Mucosa of rectum (tissue), 2 donors: ENCODE results near the gene DLGAP1.
"Not testable (repeated sequence)": the region's sequence is repeated elsewhere in the genome, so short reads cannot be mapped to it uniquely, and the experiment has no call there.

Source experiments
- H3K27ac ChIP-seq, 2 donors: one replicate each; pipeline ENCODE4 v1.7.0; 2013; ENCODE audit warnings: inconsistent platforms in 2 of 2, low read depth in 2 of 2, low read length in 2 of 2
- H3K27me3 ChIP-seq, 2 donors: one replicate each; pipeline ENCODE4 v1.7.0; 2013; ENCODE audit warnings: low read length in 2 of 2; ENCODE audit not compliant: control insufficient read depth in 2 of 2, insufficient read depth in 2 of 2
- H3K36me3 ChIP-seq, 2 donors: one replicate each; pipeline ENCODE4 v1.7.0; 2013; ENCODE audit warnings: low read length in 2 of 2; ENCODE audit not compliant: control insufficient read depth in 2 of 2, insufficient read depth in 2 of 2
- H3K4me1 ChIP-seq, 2 donors: one replicate each; pipeline ENCODE4 v1.7.0; 2013; ENCODE audit warnings: low read length in 2 of 2, mild to moderate bottlenecking in 1 of 2; ENCODE audit not compliant: control insufficient read depth in 2 of 2, insufficient read depth in 2 of 2
- H3K4me3 ChIP-seq, 2 donors: one replicate each; pipeline ENCODE4 v1.7.0; 2013; ENCODE audit warnings: low read length in 2 of 2
- H3K9ac ChIP-seq, 2 donors: one replicate each; pipeline ENCODE4 v1.7.0; 2013; ENCODE audit warnings: low read length in 2 of 2, low read depth in 1 of 2, mild to moderate bottlenecking in 1 of 2
- H3K9me3 ChIP-seq, 2 donors: one replicate each; pipeline ENCODE4 v1.7.0; 2013; ENCODE audit warnings: low read length in 2 of 2; ENCODE audit not compliant: control insufficient read depth in 2 of 2
- donor health status: healthy.
- donor health status: Normal muscosa, but diverticular disease.

Gene DLGAP1

GRCh38 chr18:3655254-3656050 is 799.7 kb downstream of the DLGAP1 start:
- no peaks in the 10 kb centered on the region for H3K27me3 ChIP-seq
- H3K9me3 ChIP-seq = no peaks in the 10 kb centered on the region
- H3K4me3 ChIP-seq = no peak overlapping the region
- no peak overlapping the region for H3K9ac ChIP-seq
- peaks cover 8 to 12% of the 10 kb centered on the region in 2 donors for H3K4me1 ChIP-seq
- peak overlapping the region in 1 of 2 donors; percentile 39 for H3K27ac ChIP-seq
- H3K36me3 ChIP-seq = no peaks in the 10 kb centered on the region

DNA sequence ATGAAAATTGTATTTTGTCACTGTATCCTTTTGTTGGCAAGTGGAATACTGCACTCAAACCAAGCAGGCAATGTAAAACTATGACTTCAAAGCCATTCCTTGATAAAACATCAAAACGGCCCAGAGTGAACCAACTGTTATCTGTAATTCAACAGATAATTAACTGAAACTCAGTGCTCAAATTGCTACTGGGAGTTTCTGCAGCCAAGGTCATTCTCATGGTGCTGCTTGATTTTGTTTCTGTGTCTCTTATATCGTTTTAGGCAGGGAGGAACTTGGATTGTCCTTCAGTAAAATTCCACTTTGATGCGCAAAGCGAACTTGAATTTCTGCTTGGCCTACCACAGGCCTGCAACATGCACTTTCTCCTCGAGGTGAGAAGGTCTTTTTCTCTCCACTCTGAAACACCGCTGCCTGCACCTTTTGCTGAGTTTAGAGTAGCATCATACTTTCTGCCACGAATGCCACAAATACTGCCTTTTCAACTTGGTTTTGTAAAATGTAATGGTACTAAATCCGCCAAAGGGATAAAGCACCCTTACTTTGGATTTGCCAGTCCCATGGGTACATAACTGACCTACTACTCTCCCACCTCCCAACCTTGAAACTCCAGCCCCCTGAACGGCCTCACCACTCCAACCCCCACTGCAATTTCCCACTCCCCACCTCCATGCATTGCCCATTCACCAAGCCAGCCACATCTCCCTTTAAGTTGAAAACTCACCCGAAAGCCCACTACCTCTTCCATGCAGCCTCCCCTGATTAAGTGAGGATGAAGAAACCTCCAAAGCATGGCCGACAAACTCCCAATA is 800.5 kb downstream of the DLGAP1 start:
- Histone ChIP-seq H3K36me3 (no peaks in the 10 kb centered on the region), H3K27ac (no peak overlapping the region), H3K4me1 (peaks cover 8 to 12% of the 10 kb centered on the region in 2 donors), H3K9me3 (no peaks in the 10 kb centered on the region), H3K27me3 (no peaks in the 10 kb centered on the region), H3K9ac (no peak overlapping the region), H3K4me3 (no peak overlapping the region)

GRCh38 chr18:3653851-3654441 is 801.2 kb downstream of the DLGAP1 start:
- H3K4me1 ChIP-seq = peaks cover 8 to 12% of the 10 kb centered on the region in 2 donors
- no peaks in the 10 kb centered on the region for H3K9me3 ChIP-seq
- H3K4me3 ChIP-seq = no peak overlapping the region
- H3K27ac ChIP-seq = no peak overlapping the region
- no peak overlapping the region for H3K9ac ChIP-seq
- no peaks in the 10 kb centered on the region for H3K27me3 ChIP-seq
- no peaks in the 10 kb centered on the region for H3K36me3 ChIP-seq

DNA sequence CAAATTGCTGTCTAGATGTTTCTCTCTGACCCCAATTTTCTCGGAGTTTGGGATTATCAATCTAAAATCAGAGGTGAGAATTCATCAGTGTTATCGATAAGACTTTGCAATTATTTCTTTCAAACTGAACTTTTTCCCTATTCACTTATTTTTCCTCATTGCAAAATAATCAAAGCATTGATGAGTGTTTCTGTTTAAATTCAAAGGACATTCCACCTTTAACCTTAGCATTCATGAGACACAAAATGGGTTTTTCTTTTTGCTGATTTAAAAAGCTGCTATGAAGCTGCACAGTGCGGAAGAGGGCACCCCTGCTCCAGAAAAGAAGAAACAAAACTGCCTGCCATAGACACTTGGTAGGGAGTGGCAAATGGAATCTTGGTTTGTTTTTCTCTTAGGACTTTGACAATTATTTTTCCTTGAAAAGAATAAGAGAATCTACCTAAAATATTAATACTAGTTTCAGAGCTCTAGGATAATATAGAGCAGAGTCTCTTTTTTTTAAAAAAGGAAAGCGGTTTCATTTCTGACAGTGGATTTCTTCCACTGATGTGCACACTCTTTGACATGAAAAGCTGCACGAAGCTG is 801.8 kb downstream of the DLGAP1 start:
- peaks cover 8 to 12% of the 10 kb centered on the region in 2 donors for H3K4me1 ChIP-seq
- peak overlapping the region in 1 of 2 donors; percentile 64 for H3K27ac ChIP-seq

DNA sequence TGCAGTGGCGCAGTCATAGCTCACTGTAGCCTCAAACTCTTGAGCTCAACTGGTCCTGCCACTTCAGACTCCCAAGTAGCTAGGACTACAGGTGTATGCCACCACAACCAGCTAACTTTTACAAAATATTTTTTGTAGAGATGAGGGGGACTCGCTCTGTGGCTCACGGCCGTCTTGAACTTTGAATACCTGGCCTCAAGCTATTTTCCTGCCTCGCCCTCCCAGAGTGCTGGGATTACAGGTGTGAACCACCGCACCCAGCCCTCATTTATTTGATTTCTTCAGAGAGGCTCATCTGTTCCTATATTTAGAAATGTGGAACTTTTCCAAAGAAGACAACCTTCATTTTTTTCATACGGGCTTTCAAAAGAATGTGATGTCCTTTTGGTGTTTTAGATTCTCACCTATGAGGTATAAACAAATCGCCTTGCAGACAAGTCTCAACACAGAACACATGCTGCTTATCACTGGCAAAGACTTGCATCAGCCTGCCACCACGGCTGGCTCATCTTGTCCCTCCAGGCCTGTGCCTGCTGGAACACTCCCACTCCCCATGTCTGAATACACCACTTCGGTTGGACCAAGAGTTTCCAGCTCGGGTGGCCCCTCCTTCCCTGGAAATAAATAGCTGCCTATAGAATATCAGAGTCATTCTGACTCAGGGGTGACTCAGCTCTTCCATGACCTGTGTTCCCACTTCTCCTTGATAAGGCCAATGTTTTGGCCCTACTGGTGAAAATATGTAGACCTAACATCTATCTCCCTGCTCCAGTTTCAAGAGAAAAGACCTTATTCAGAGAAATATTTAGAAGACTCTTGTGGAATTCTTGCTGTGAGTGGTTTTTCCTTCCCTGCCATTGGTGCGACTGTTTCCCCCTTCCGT is 802.5 kb downstream of the DLGAP1 start:
- no peaks in the 10 kb centered on the region for H3K36me3 ChIP-seq
- peak overlapping the region in 1 of 2 donors; percentile 19 for H3K9ac ChIP-seq
- H3K4me3 ChIP-seq = no peak overlapping the region
- peaks cover 8 to 12% of the 10 kb centered on the region in 2 donors for H3K4me1 ChIP-seq
- no peaks in the 10 kb centered on the region for H3K27me3 ChIP-seq
- H3K27ac ChIP-seq = peak overlapping the region; percentile 64 to 74
- H3K9me3 ChIP-seq = no peaks in the 10 kb centered on the region

More for the DNA sequence above, 801.8 kb downstream of the DLGAP1 start:
- Histone ChIP-seq H3K4me3 (no peak overlapping the region), H3K27me3 (no peaks in the 10 kb centered on the region), H3K9ac (no peak overlapping the region), H3K9me3 (no peaks in the 10 kb centered on the region), H3K36me3 (no peaks in the 10 kb centered on the region)

- Histone ChIP-seq H3K36me3 (no peaks in the 10 kb centered on the region), H3K4me1 (peaks cover 8 to 11% of the 10 kb centered on the region in 2 donors), H3K4me3 (no peak overlapping the region), H3K9me3 (no peaks in the 10 kb centered on the region), H3K27ac (no peak overlapping the region), H3K9ac (no peak overlapping the region), H3K27me3 (no peaks in the 10 kb centered on the region)
Measured at GRCh38 chr18:3651266-3651665, 803.8 kb downstream of the DLGAP1 start.

- not testable (repeated sequence) for H3K4me3 ChIP-seq, H3K9ac ChIP-seq, H3K27me3 ChIP-seq, H3K36me3 ChIP-seq, H3K27ac ChIP-seq, H3K4me1 ChIP-seq, H3K9me3 ChIP-seq
Measured at GRCh38 chr18:3650521-3651042, 804.5 kb downstream of the DLGAP1 start.

- no peak overlapping the region for H3K4me3 ChIP-seq
Measured at GRCh38 chr18:3649633-3650426, 805.3 kb downstream of the DLGAP1 start.

More at GRCh38 chr18:3649633-3650426, 805.3 kb downstream of the DLGAP1 start:
- peaks cover 5 to 7% of the 10 kb centered on the region in 2 donors for H3K4me1 ChIP-seq
- no peak overlapping the region for H3K9ac ChIP-seq
- H3K9me3 ChIP-seq = no peaks in the 10 kb centered on the region
- no peak overlapping the region for H3K27ac ChIP-seq
- no peaks in the 10 kb centered on the region for H3K36me3 ChIP-seq
- H3K27me3 ChIP-seq = no peaks in the 10 kb centered on the region
